Left kidney (tissue), 8 donors: ENCODE results near the gene TBC1D3I. TPM values are rescaled to one million over a fixed set of nuclear protein-coding genes. Genes with fewer than 3 reads are reported as not detected.
"Not testable (repeated sequence)": the region's sequence is repeated elsewhere in the genome, so short reads cannot be mapped to it uniquely, and the experiment has no call there.

Experiments used
- DNase-seq: peaks from one replicate; pipeline ENCODE4 v3.0.0-alpha.2; 2013
- long read RNA-seq, 8 donors: transcript quantifications; one replicate each; lab custom pipeline, GENCODE V29; 2026
- polyA plus RNA-seq: library from polyadenylated mRNA; unstranded; fragments of 120-200 nt; gene quantifications from one replicate; pipeline ENCODE4 v1.2.1, GENCODE V29; 2013; ENCODE audit not compliant: insufficient read length

The TBC1D3I gene
- 0.57 TPM for polyA plus RNA-seq
- long read RNA-seq, donor 1: 0 reads
- long read RNA-seq, donor 2: 0 reads
- long read RNA-seq, donor 3: 0 reads
- long read RNA-seq, donor 4: 0 reads
- long read RNA-seq, donor 5: 0 reads
- long read RNA-seq, donor 6: 0 reads
- long read RNA-seq, donor 7: 0 reads
- long read RNA-seq, donor 8: 0 reads

- not testable (repeated sequence) for DNase-seq
These were observed at the start of gene TBC1D3I for GRCh38 chr17:36264470-36264869. Gene TBC1D3I, minus strand, starts transcription at chr17:36264570. Its CDS starts 1,585 bp downstream, at chr17:36262985.

- DNase-seq: not testable (repeated sequence)
These were observed 30.8 kb upstream of the TBC1D3I start for GRCh38 chr17:36295161-36295560.

- DNase-seq: not testable (repeated sequence)
These were observed 25.7 kb upstream of the TBC1D3I start for GRCh38 chr17:36289965-36290612.

GRCh38 chr17:36284219-36284618 lies 19.8 kb upstream of the TBC1D3I start:
- not testable (repeated sequence) for DNase-seq

GRCh38 chr17:36283256-36283655 lies 18.9 kb upstream of the TBC1D3I start:
- DNase-seq: not testable (repeated sequence)

GRCh38 chr17:36242046-36242445 lies 22.3 kb downstream of the TBC1D3I start:
- not testable (repeated sequence) for DNase-seq

GRCh38 chr17:36229644-36230043 lies 34.7 kb downstream of the TBC1D3I start:
- DNase-seq: not testable (repeated sequence)

GRCh38 chr17:36222967-36223366 lies 41.4 kb downstream of the TBC1D3I start:
- not testable (repeated sequence) for DNase-seq

GRCh38 chr17:36221581-36222100 lies 42.7 kb downstream of the TBC1D3I start:
- not testable (repeated sequence) for DNase-seq

- DNase-seq: not testable (repeated sequence)
These were observed 43.4 kb downstream of the TBC1D3I start for GRCh38 chr17:36220737-36221580.

- not testable (repeated sequence) for DNase-seq
These were observed 44.8 kb downstream of the TBC1D3I start for GRCh38 chr17:36219556-36219955.

- not testable (repeated sequence) for DNase-seq
These were observed 48.7 kb downstream of the TBC1D3I start for GRCh38 chr17:36215406-36216308.

GRCh38 chr17:36214918-36215317 lies 49.5 kb downstream of the TBC1D3I start:
- no peak for DNase-seq

- no peak for DNase-seq
These were observed 50.7 kb downstream of the TBC1D3I start for GRCh38 chr17:36213695-36214094.

- no peak for DNase-seq
These were observed 51.4 kb downstream of the TBC1D3I start for GRCh38 chr17:36212966-36213365.

- no peak for DNase-seq
These were observed 52.1 kb downstream of the TBC1D3I start for GRCh38 chr17:36212272-36212605.

- DNase-seq: not testable (repeated sequence)
These were observed 52.7 kb downstream of the TBC1D3I start for GRCh38 chr17:36211484-36212271.

GRCh38 chr17:36210439-36211211 lies 53.7 kb downstream of the TBC1D3I start, which contains the start of gene CCL4L2:
Gene CCL4L2, plus strand, starts transcription at chr17:36211063.
- DNase-seq: not testable (repeated sequence)

GRCh38 chr17:36209575-36209974 lies 54.8 kb downstream of the TBC1D3I start:
- no peak for DNase-seq

- not testable (repeated sequence) for DNase-seq
These were observed 57.0 kb downstream of the TBC1D3I start for GRCh38 chr17:36207383-36207782.
